Measurements from ENCODE around the gene PTH1R. TPM values are rescaled to one million over a fixed set of nuclear protein-coding genes. Genes with fewer than 3 reads are reported as not detected.

The PTH1R gene
- total and polyA plus RNA-seq, 8 donors: 2.6 to 22.4 (median 3.8) TPM

DNA sequence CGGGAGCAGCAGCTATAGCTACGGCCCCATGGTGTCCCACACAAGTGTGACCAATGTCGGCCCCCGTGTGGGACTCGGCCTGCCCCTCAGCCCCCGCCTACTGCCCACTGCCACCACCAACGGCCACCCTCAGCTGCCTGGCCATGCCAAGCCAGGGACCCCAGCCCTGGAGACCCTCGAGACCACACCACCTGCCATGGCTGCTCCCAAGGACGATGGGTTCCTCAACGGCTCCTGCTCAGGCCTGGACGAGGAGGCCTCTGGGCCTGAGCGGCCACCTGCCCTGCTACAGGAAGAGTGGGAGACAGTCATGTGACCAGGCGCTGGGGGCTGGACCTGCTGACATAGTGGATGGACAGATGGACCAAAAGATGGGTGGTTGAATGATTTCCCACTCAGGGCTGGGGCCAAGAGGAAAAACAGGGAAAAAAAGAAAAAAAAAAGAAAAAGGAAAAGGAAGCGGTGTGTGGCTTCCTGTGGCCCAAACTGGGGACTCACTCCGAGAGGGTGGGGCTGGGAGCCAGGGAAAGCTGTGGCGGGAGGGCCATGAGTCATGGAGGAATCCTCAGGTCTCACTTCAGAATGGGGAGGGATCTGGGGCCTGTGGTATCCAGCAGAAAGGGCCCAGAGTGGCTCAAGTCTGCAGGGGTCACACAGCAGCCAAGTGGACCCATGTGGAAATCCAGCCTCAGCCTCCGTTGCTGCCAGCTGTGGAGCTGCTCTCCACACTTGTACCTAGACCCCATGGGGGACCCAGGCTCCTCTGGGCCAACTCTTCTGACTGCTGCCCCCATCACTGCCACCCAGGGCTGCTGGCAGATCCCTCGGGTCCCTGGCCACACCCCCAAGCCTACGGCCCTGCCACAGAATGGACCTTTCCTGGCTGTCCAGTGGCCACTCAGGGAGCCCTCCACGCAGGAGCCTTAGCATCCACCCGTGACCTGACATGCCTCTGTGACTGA lies 26.1 kb downstream of the PTH1R start:
- H3K9me3 ChIP-seq: no peaks in the 10 kb centered on the region
- WGBS, 5 donors: 73 to 84% (median 81%) methylated on average over 16 to 21 of the region's 21 CpGs
- H3K4me1 ChIP-seq: peaks cover 5 to 18% (median 11%) of the 10 kb centered on the region in 4 donors
- H3K27me3 ChIP-seq: peaks cover 0 to 16% (median 5%) of the 10 kb centered on the region in 3 donors
- H3K4me3 ChIP-seq: no peak overlapping the region
- no peaks in the 10 kb centered on the region for H3K36me3 ChIP-seq
- TF ChIP-seq, protein P1, sequence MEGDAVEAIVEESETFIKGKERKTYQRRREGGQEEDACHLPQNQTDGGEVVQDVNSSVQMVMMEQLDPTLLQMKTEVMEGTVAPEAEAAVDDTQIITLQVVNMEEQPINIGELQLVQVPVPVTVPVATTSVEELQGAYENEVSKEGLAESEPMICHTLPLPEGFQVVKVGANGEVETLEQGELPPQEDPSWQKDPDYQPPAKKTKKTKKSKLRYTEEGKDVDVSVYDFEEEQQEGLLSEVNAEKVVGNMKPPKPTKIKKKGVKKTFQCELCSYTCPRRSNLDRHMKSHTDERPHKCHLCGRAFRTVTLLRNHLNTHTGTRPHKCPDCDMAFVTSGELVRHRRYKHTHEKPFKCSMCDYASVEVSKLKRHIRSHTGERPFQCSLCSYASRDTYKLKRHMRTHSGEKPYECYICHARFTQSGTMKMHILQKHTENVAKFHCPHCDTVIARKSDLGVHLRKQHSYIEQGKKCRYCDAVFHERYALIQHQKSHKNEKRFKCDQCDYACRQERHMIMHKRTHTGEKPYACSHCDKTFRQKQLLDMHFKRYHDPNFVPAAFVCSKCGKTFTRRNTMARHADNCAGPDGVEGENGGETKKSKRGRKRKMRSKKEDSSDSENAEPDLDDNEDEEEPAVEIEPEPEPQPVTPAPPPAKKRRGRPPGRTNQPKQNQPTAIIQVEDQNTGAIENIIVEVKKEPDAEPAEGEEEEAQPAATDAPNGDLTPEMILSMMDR (IDR thresholded peaks at IDR 0.05): no peak
- TF ChIP-seq POLR2A (IDR thresholded peaks at IDR 0.05) (no peak), POLR2AphosphoS5 (IDR thresholded peaks at IDR 0.05) (no peak), EP300 (IDR thresholded peaks at IDR 0.05) (no peak)
- peak in 1 of 2 donors; percentile 2 for DNase-seq
- no peak overlapping the region for H3K27ac ChIP-seq
- intact Hi-C loops (cut with DNase I; ENCODE audit: low total_unique reads): loop anchor here (5.0 kb wide), 1 partner anchor 196 kb away; no protein-coding TSS in a partner anchor

DNA sequence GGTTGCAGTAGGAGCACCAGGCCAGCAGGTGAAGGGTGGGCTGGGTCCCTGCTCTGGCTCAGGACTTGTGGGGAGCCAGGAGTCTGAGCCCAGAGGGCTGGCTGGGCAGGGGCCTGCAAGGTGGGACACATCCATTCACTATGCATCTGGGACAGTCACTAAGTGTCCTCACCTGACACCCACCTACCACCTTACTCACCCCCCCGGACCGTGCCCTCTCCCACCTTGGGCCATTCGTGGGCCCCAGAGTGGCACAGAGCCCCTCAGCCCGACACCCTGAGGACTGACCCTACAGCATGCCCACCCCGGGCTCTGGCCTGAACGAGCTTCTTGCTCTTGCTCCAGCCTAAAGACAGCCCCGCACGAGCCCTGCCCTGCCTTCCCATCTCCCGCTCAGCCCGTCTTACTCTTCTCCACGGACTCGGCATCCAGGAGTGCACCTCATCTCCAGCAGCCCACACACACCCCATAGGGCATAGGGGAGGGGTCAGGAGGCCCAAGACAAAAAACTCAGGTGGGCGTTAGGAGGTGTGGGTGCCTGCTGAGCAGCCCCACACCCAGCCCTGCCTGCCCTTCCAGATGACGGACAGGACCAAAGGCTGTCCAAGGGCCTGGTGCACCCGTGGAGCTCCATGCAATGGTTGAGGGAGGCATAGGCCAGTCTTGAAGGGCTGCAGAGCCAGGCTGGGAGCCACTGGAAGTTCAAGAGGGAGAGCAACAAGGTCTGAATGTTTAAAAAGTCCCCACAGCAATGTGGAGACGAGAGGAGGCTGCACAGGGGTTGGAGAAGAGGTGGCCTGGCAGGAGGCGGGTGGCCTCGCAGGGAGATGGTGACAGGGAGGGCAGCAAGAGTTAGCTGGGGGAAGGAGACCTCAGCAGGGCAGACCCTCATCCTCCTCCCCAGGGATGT lies 27.0 kb downstream of the PTH1R start:
- TF ChIP-seq EP300 (IDR thresholded peaks at IDR 0.05) (no peak), POLR2A (IDR thresholded peaks at IDR 0.05) (no peak), POLR2AphosphoS5 (IDR thresholded peaks at IDR 0.05) (no peak)
- TF ChIP-seq, protein P1 (IDR thresholded peaks at IDR 0.05): no peak
- Histone ChIP-seq H3K36me3 (no peaks in the 10 kb centered on the region), H3K4me3 (no peak overlapping the region), H3K9me3 (no peaks in the 10 kb centered on the region), H3K27ac (no peak overlapping the region), H3K4me1 (peaks cover 7 to 18% (median 14%) of the 10 kb centered on the region in 4 donors), H3K27me3 (peaks cover 0 to 6% (median 0%) of the 10 kb centered on the region in 3 donors)
- peak in 1 of 2 donors; percentile 3 for DNase-seq
- intact Hi-C loops (cut with DNase I; ENCODE audit: low total_unique reads): loop anchor here (5.0 kb wide), 2 partner anchors 42 to 197 kb away; partner anchors contain the start of gene MYL3
- WGBS, 5 donors: 85 to 90% (median 85%) methylated on average over 9 to 18 of the region's 18 CpGs

DNA sequence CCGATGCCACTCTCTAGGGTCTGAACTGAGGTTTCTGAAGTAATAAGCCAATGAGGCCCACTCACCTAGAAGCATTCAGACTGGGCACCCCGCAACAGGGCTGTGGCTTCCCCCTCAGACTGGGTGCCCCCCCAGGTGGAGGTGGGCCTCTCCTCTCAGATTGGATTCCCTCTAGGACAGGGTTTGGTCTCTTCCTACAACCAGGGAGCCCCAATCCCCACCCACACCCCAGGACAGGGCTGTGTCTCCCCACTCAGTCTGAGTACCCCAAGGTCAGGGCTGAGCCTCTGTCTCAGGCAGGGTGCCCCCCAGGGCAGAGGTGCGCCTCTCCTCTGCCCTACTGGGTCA lies 27.7 kb downstream of the PTH1R start:
- H3K9me3 ChIP-seq: no peaks in the 10 kb centered on the region
- H3K4me3 ChIP-seq: no peak overlapping the region
- H3K27ac ChIP-seq: no peak overlapping the region
- intact Hi-C loops (cut with DNase I; ENCODE audit: low total_unique reads): loop anchor here (5.0 kb wide), 1 partner anchor 43 kb away; the partner anchor contains the start of gene MYL3
- WGBS, 5 donors: 84 to 100% (median 96%) methylated on average over 2 to 3 of the region's 3 CpGs
- H3K27me3 ChIP-seq: peaks cover 0 to under 1% (median 0%) of the 10 kb centered on the region in 3 donors
- no peaks in the 10 kb centered on the region for H3K36me3 ChIP-seq
- TF ChIP-seq EP300 (IDR thresholded peaks at IDR 0.05) (no peak), POLR2AphosphoS5 (IDR thresholded peaks at IDR 0.05) (no peak), POLR2A (IDR thresholded peaks at IDR 0.05) (no peak)
- TF ChIP-seq, protein P1 (IDR thresholded peaks at IDR 0.05): no peak
- DNase-seq: no peak
- H3K4me1 ChIP-seq: peaks cover 10 to 21% (median 17%) of the 10 kb centered on the region in 4 donors

All from stomach (tissue), 9 donors.